Measurements from ENCODE around the gene LTBP2. TPM values are rescaled to one million over a fixed set of nuclear protein-coding genes. Genes with fewer than 3 reads are reported as not detected.

The LTBP2 gene
- total and polyA plus RNA-seq, 2 of the 13 experiments (the other 11 are each of a cell fraction or from before 2014, with no cell fraction given), result 0.20 to 0.41 TPM

- TF ChIP-seq, protein P1, sequence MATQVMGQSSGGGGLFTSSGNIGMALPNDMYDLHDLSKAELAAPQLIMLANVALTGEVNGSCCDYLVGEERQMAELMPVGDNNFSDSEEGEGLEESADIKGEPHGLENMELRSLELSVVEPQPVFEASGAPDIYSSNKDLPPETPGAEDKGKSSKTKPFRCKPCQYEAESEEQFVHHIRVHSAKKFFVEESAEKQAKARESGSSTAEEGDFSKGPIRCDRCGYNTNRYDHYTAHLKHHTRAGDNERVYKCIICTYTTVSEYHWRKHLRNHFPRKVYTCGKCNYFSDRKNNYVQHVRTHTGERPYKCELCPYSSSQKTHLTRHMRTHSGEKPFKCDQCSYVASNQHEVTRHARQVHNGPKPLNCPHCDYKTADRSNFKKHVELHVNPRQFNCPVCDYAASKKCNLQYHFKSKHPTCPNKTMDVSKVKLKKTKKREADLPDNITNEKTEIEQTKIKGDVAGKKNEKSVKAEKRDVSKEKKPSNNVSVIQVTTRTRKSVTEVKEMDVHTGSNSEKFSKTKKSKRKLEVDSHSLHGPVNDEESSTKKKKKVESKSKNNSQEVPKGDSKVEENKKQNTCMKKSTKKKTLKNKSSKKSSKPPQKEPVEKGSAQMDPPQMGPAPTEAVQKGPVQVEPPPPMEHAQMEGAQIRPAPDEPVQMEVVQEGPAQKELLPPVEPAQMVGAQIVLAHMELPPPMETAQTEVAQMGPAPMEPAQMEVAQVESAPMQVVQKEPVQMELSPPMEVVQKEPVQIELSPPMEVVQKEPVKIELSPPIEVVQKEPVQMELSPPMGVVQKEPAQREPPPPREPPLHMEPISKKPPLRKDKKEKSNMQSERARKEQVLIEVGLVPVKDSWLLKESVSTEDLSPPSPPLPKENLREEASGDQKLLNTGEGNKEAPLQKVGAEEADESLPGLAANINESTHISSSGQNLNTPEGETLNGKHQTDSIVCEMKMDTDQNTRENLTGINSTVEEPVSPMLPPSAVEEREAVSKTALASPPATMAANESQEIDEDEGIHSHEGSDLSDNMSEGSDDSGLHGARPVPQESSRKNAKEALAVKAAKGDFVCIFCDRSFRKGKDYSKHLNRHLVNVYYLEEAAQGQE (IDR thresholded peaks at IDR 0.05; ENCODE audit: borderline replicate concordance in 1 of 2, low read depth in 1 of 2, low read length in 2 of 2), result no peak
- TF ChIP-seq ZNF354B (CRISPR knock-in tag; IDR thresholded peaks at IDR 0.05), result no peak
Observed at GRCh38 chr14:74474376-74474775, 137.7 kb downstream of the LTBP2 start (continued).

DNA sequence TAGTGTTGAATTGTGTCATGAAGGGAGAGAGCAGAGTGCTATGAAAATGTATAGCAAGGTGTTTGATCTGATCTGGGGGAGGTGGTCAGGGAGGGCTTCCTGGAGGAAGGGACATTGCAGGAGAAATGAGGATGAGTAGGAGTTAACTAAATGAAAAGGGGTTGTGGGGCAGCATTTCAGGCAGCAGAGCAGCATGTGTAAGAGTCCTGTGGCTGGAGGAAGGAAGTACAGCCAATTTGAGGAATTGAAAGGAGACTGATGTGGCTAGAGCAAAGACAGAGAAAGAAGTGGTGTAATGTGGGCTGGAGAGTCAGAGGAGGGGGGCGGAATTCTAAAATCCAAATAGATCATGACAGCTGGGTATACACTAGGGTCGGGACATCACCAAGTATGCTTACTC lies 139.4 kb downstream of the LTBP2 start:
- no peak for FAIRE-seq
- H3K4me3 ChIP-seq (replicated peaks in 1 of 3; ENCODE audit: insufficient read depth in 1 of 3, low read depth in 2 of 3, low read length in 3 of 3), result no peak overlapping the region
- H3K27me3 ChIP-seq (ENCODE audit: control insufficient read depth in 1 of 2, insufficient read depth in 2 of 2, low read length in 2 of 2), result no peaks in the 10 kb centered on the region
- no peaks in the 10 kb centered on the region for H3K79me2 ChIP-seq (ENCODE audit: insufficient read depth, low read length)
- H3K27ac ChIP-seq (ENCODE audit: extremely low read length, insufficient read depth, low read length), result no peak overlapping the region
- H3K36me3 ChIP-seq (replicated peaks in 1 of 2; ENCODE audit: control insufficient read depth in 1 of 2, insufficient read depth in 2 of 2, low read length in 2 of 2), result peaks cover 5 to 32% of the 10 kb centered on the region in 2 experiments
- BruUV-seq (replicated peaks), result no TSS peak
- H3K9ac ChIP-seq (ENCODE audit: insufficient read depth, low read depth, low read length), result no peak overlapping the region
- no peak overlapping the region for H2AFZ ChIP-seq (ENCODE audit: low read length)
- no peak for ATAC-seq
- no peaks in the 10 kb centered on the region for H3K4me1 ChIP-seq (ENCODE audit: insufficient read depth, low read length)
- in situ Hi-C loops (cut with HindIII; ENCODE audit: extremely low pct_ligation_motif_present, low pct_unique_long_range_greater_than_20kb), result no loop called here
- no peak for DNase-seq (ENCODE audit: low spot score)
- intact Hi-C loops (cut with micrococcal nuclease; ENCODE audit: unreplicated experiment), result no loop called here
- WGBS (ENCODE audit: low lambda C conversion rate), result 98% methylated on average over 2 of the region's 2 CpGs
- H3K9me3 ChIP-seq (ENCODE audit: low read length), result no peaks in the 10 kb centered on the region
- no peak overlapping the region for H3K4me2 ChIP-seq (ENCODE audit: low read depth, low read length)
- POLR2A ChIA-PET, result no interaction called here
- no peaks in the 10 kb centered on the region for H4K20me1 ChIP-seq (ENCODE audit: insufficient read depth, low read length)
- CTCF ChIA-PET (ENCODE audit: low intra/inter-chr PET ratio, low total read pairs), result no interaction called here
- no peak for TF ChIP-seq ZNF605 (CRISPR knock-in tag; IDR thresholded peaks at IDR 0.05)
- no peak for TF ChIP-seq GLMP (CRISPR knock-in tag; IDR thresholded peaks at IDR 0.05; ENCODE audit: borderline replicate concordance)
- TF ChIP-seq RXRB (CRISPR knock-in tag; IDR thresholded peaks at IDR 0.05; ENCODE audit: borderline replicate concordance), result no peak
- no peak for TF ChIP-seq ZNF772 (CRISPR knock-in tag; IDR thresholded peaks at IDR 0.05)
- TF ChIP-seq HOXD1 (CRISPR knock-in tag; IDR thresholded peaks at IDR 0.05), result no peak
- TF ChIP-seq, protein P2, sequence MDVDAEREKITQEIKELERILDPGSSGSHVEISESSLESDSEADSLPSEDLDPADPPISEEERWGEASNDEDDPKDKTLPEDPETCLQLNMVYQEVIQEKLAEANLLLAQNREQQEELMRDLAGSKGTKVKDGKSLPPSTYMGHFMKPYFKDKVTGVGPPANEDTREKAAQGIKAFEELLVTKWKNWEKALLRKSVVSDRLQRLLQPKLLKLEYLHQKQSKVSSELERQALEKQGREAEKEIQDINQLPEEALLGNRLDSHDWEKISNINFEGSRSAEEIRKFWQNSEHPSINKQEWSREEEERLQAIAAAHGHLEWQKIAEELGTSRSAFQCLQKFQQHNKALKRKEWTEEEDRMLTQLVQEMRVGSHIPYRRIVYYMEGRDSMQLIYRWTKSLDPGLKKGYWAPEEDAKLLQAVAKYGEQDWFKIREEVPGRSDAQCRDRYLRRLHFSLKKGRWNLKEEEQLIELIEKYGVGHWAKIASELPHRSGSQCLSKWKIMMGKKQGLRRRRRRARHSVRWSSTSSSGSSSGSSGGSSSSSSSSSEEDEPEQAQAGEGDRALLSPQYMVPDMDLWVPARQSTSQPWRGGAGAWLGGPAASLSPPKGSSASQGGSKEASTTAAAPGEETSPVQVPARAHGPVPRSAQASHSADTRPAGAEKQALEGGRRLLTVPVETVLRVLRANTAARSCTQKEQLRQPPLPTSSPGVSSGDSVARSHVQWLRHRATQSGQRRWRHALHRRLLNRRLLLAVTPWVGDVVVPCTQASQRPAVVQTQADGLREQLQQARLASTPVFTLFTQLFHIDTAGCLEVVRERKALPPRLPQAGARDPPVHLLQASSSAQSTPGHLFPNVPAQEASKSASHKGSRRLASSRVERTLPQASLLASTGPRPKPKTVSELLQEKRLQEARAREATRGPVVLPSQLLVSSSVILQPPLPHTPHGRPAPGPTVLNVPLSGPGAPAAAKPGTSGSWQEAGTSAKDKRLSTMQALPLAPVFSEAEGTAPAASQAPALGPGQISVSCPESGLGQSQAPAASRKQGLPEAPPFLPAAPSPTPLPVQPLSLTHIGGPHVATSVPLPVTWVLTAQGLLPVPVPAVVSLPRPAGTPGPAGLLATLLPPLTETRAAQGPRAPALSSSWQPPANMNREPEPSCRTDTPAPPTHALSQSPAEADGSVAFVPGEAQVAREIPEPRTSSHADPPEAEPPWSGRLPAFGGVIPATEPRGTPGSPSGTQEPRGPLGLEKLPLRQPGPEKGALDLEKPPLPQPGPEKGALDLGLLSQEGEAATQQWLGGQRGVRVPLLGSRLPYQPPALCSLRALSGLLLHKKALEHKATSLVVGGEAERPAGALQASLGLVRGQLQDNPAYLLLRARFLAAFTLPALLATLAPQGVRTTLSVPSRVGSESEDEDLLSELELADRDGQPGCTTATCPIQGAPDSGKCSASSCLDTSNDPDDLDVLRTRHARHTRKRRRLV (CRISPR knock-in tag; IDR thresholded peaks at IDR 0.05), result no peak
- TF ChIP-seq ZNF234 (CRISPR knock-in tag; conservative IDR thresholded peaks at IDR 0.05), result no peak
- TF ChIP-seq NONO (IDR thresholded peaks at IDR 0.05), result no peak
- TF ChIP-seq NONO (CRISPR knock-in tag; conservative IDR thresholded peaks at IDR 0.05), result no peak
- TF ChIP-seq ZNF850 (CRISPR knock-in tag; conservative IDR thresholded peaks at IDR 0.05), result no peak
- no peak for TF ChIP-seq NAIF1 (CRISPR knock-in tag; IDR thresholded peaks at IDR 0.05; ENCODE audit: borderline replicate concordance)
- TF ChIP-seq ZBTB42 (CRISPR knock-in tag; IDR thresholded peaks at IDR 0.05), result no peak

Measured in HepG2 (cell line).